ENCODE results near the gene NINJ2. TPM values are rescaled to one million over a fixed set of nuclear protein-coding genes. Genes with fewer than 3 reads are reported as not detected.

NINJ2 gene
- total RNA-seq, 4 donors from 2014 or later, result 7.6 to 20.9 (median 12.6) TPM

DNA sequence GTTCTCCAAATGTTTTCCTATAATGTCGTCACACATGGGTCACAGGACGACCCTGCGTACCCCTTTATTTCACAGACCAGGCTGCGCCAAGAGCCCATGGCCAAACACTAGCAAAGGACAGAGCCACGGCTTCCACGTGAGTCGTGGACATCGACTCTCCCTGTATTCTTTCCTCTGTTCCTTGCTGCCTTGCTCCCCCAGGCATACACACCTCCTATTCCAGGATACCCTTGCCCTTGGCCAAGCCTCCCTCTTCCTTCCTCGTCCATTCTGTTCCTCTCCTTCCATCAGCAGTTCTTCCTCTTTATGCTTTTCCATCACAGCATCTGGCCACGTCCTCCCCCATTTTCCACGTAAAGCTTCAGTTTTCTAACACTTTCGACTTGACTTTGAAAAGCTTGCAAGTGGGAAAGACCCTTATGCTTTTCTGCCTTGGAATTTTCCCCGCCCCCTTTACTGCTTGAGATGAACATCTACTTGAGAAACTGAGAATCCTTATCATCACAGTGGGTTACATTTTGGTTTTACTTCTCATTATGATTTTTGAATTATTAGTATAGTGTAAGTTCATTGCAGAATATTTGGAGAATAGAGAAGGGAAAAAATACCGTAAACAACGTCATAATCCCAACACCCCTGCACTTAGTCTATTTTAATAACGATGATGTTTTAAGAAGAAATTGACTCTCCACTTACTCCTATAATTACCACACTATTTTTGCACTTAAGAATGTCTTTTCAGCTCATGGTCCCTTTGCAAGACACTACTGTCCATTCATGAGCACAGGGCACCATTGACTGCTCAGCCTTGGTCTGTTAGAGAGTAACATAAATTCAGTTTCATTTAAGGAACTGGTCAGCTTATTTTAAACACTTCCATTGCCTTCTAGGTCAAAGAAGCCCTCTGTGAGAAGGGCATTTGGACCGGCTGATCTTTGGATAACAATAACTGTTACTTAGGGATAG lies 15.8 kb upstream of the NINJ2 start:
- H3K4me1 ChIP-seq, result no peaks in the 10 kb centered on the region
- 90% methylated on average over 17 of the region's 17 CpGs for WGBS
- no peaks in the 10 kb centered on the region for H3K9me3 ChIP-seq
- no peak overlapping the region for H3K4me3 ChIP-seq
- H3K27me3 ChIP-seq, result no peaks in the 10 kb centered on the region
- H3K36me3 ChIP-seq, result no peaks in the 10 kb centered on the region
- TF ChIP-seq POLR2AphosphoS5 (IDR thresholded peaks at IDR 0.05) (no peak), EP300 (IDR thresholded peaks at IDR 0.05) (no peak), POLR2A (IDR thresholded peaks at IDR 0.05) (no peak)
- TF ChIP-seq, protein P1, sequence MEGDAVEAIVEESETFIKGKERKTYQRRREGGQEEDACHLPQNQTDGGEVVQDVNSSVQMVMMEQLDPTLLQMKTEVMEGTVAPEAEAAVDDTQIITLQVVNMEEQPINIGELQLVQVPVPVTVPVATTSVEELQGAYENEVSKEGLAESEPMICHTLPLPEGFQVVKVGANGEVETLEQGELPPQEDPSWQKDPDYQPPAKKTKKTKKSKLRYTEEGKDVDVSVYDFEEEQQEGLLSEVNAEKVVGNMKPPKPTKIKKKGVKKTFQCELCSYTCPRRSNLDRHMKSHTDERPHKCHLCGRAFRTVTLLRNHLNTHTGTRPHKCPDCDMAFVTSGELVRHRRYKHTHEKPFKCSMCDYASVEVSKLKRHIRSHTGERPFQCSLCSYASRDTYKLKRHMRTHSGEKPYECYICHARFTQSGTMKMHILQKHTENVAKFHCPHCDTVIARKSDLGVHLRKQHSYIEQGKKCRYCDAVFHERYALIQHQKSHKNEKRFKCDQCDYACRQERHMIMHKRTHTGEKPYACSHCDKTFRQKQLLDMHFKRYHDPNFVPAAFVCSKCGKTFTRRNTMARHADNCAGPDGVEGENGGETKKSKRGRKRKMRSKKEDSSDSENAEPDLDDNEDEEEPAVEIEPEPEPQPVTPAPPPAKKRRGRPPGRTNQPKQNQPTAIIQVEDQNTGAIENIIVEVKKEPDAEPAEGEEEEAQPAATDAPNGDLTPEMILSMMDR (IDR thresholded peaks at IDR 0.05), result no peak
- no peak for DNase-seq (ENCODE audit: low spot score in 2 of 2)
- no peak overlapping the region for H3K27ac ChIP-seq

DNA sequence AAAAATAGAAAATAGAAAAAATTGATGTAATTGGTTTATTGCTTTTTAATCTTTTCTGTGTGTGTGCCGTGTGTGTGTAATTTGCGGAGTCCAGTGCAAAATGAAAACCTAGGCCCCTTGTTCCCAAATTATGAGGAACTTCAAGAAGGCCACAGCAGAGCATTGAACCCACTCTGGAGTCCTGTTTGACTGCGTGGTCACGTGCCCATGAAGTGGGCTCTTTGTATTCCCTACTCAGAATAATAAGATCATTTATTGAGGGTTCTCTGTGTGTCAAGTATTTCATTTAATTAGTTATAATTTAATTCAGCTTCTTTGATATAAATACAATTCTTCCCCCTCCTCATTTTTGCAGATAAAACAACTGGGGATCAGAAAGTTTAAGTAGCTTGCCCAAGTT lies 12.3 kb upstream of the NINJ2 start:
- TF ChIP-seq EP300 (IDR thresholded peaks at IDR 0.05) (no peak), POLR2A (IDR thresholded peaks at IDR 0.05) (no peak)
- no peak for DNase-seq (ENCODE audit: low spot score in 2 of 2)
- no peak overlapping the region for H3K27ac ChIP-seq
- no peak overlapping the region for H3K4me3 ChIP-seq
- H3K4me1 ChIP-seq, result no peaks in the 10 kb centered on the region
- H3K36me3 ChIP-seq, result no peaks in the 10 kb centered on the region
- H3K9me3 ChIP-seq, result no peaks in the 10 kb centered on the region
- WGBS, result 96% methylated on average over 4 of the region's 4 CpGs
- H3K27me3 ChIP-seq, result no peaks in the 10 kb centered on the region

DNA sequence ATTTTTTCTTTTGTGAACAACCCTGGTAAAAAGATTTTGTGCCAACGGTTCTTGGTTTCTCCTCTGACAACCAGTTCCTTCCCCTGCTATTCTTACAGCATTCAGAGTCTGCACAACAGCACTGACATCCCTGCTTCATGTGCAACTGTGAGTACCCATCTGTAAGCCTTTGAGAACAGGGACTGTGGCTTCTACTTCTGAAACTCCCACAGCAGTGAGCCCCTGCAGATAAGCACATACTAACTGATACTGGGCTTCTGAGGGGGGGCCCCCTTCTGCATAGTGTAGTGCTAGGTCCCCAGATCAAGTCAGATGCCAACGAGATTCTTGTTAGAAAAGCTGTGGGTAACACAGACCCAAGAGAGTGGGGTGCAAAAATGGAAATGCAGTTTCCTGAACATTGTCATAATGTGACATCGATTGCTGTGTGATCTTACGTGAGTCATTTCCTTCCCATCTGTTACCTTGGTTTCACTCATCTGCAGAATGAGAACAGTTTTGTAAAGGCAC lies 11.1 kb upstream of the NINJ2 start:
- H3K27ac ChIP-seq, result no peak overlapping the region
- no peaks in the 10 kb centered on the region for H3K36me3 ChIP-seq
- TF ChIP-seq, protein P1 (IDR thresholded peaks at IDR 0.05), result no peak
- TF ChIP-seq POLR2A (IDR thresholded peaks at IDR 0.05), result no peak
- no peak for TF ChIP-seq EP300 (IDR thresholded peaks at IDR 0.05)
- no peak for TF ChIP-seq POLR2AphosphoS5 (IDR thresholded peaks at IDR 0.05)
- DNase-seq (ENCODE audit: low spot score in 2 of 2), result no peak
- no peaks in the 10 kb centered on the region for H3K9me3 ChIP-seq
- WGBS, result 67% methylated on average over 4 of the region's 4 CpGs
- H3K4me1 ChIP-seq, result no peaks in the 10 kb centered on the region
- H3K4me3 ChIP-seq, result no peak overlapping the region
- H3K27me3 ChIP-seq, result no peaks in the 10 kb centered on the region

DNA sequence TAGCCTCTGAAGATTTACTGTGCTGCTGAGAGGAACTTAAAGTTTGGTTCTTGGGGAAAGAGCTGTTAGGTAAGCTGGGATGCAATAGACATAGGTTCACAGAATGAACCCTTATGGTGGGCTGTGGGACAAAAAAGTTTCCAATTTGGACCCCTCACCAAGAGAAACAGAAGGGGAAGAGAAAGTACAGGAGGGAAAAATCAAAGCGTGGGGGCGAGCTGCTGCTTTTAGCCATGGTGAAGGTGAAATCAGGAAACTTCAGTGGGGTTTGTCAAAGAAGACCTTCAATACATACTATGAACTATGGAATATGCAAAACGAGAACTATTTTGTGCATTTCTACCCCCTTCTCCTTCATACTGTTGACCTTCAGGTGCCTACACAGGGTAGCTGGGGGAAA lies 10.6 kb upstream of the NINJ2 start:
- no peaks in the 10 kb centered on the region for H3K36me3 ChIP-seq
- no peaks in the 10 kb centered on the region for H3K4me1 ChIP-seq
- 73% methylated on average over 3 of the region's 3 CpGs for WGBS
- TF ChIP-seq POLR2AphosphoS5 (IDR thresholded peaks at IDR 0.05) (no peak), POLR2A (IDR thresholded peaks at IDR 0.05) (no peak), EP300 (IDR thresholded peaks at IDR 0.05) (no peak)
- TF ChIP-seq, protein P1 (IDR thresholded peaks at IDR 0.05), result no peak
- no peak overlapping the region for H3K4me3 ChIP-seq
- no peaks in the 10 kb centered on the region for H3K9me3 ChIP-seq
- DNase-seq (ENCODE audit: low spot score in 2 of 2), result no peak
- no peaks in the 10 kb centered on the region for H3K27me3 ChIP-seq
- H3K27ac ChIP-seq, result no peak overlapping the region

DNA sequence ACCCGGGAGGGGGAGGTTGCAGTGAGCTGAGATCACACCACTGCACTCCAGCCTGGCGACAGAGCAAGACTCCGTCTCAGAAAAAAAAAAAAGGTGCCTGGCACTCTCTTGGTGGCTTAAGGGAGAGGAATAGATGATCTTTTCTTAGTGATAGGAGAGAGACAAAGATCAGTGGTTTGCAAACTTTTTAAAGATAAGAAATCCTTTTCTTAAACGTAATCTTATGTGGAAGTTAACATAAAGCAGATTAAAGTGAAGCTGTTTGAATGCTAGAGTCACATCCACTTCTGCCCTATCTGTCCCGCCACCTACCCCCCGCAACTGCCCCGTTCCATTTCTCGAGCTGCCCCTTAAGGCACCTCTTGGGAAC lies 6.3 kb upstream of the NINJ2 start:
- WGBS, result 90% methylated on average over 8 of the region's 8 CpGs

More for the DNA sequence above, 6.3 kb upstream of the NINJ2 start:
- H3K4me3 ChIP-seq, result no peak overlapping the region
- no peak for TF ChIP-seq POLR2AphosphoS5 (IDR thresholded peaks at IDR 0.05)
- TF ChIP-seq POLR2A (IDR thresholded peaks at IDR 0.05), result no peak
- TF ChIP-seq EP300 (IDR thresholded peaks at IDR 0.05), result no peak
- TF ChIP-seq, protein P1 (IDR thresholded peaks at IDR 0.05), result no peak
- H3K36me3 ChIP-seq, result no peaks in the 10 kb centered on the region
- H3K27ac ChIP-seq, result no peak overlapping the region
- H3K27me3 ChIP-seq, result no peaks in the 10 kb centered on the region
- no peaks in the 10 kb centered on the region for H3K9me3 ChIP-seq
- H3K4me1 ChIP-seq, result no peaks in the 10 kb centered on the region
- DNase-seq (ENCODE audit: low spot score in 2 of 2), result no peak
